Measurements from ENCODE around the gene POLL. TPM values are rescaled to one million over a fixed set of nuclear protein-coding genes. Genes with fewer than 3 reads are reported as not detected.

The POLL gene
- total and polyA plus RNA-seq, 11 donors: 12.3 to 21.6 (median 17.7) TPM

- no peaks in the 10 kb centered on the region for H3K4me1 ChIP-seq
- no peak for TF ChIP-seq POLR2A (IDR thresholded peaks at IDR 0.05)
- no peak for TF ChIP-seq CTCF (IDR thresholded peaks at IDR 0.05)
- H3K4me3 ChIP-seq: no peak overlapping the region
- no peaks in the 10 kb centered on the region for H3K9me3 ChIP-seq
- H3K27me3 ChIP-seq: no peaks in the 10 kb centered on the region
- DNase-seq: no peak
- 91 to 100% (median 95%) methylated on average over 2 of the region's 2 CpGs for WGBS, 4 donors
- H3K27ac ChIP-seq: no peak overlapping the region
- no peak for ATAC-seq
- intact Hi-C loops (cut with DNase I): no loop called here
- peaks cover 0 to 79% (median 36%) of the 10 kb centered on the region in 9 donors for H3K36me3 ChIP-seq
Measured at GRCh38 chr10:101538446-101538845, 49.6 kb downstream of the POLL start.

GRCh38 chr10:101536800-101537199, 51.3 kb downstream of the POLL start:
- TF ChIP-seq CTCF (IDR thresholded peaks at IDR 0.05) (peak; percentile 19 to 59 (median 40)), POLR2A (IDR thresholded peaks at IDR 0.05) (no peak)
- Histone ChIP-seq H3K4me3 (no peak overlapping the region), H3K9me3 (no peaks in the 10 kb centered on the region), H3K27me3 (no peaks in the 10 kb centered on the region), H3K4me1 (no peaks in the 10 kb centered on the region), H3K27ac (no peak overlapping the region), H3K36me3 (peaks cover 0 to 90% (median 39%) of the 10 kb centered on the region in 9 donors)
- no peak for ATAC-seq
- intact Hi-C loops (cut with DNase I): no loop called here
- no peak for DNase-seq

GRCh38 chr10:101535949-101536348, 52.1 kb downstream of the POLL start:
- DNase-seq: no peak
- TF ChIP-seq CTCF (IDR thresholded peaks at IDR 0.05) (no peak), POLR2A (IDR thresholded peaks at IDR 0.05) (no peak)
- intact Hi-C loops (cut with DNase I): no loop called here
- Histone ChIP-seq H3K27me3 (no peaks in the 10 kb centered on the region), H3K36me3 (peaks cover 0 to 99% (median 40%) of the 10 kb centered on the region in 9 donors), H3K27ac (no peak overlapping the region), H3K4me3 (no peak overlapping the region), H3K9me3 (no peaks in the 10 kb centered on the region), H3K4me1 (no peaks in the 10 kb centered on the region)
- ATAC-seq: peak in 1 of 4 donors; percentile 34
- WGBS, 4 donors: 45 to 53% (median 52%) methylated on average over 4 of the region's 4 CpGs

GRCh38 chr10:101529725-101530553, 58.1 kb downstream of the POLL start:
- no peak for DNase-seq
- Histone ChIP-seq H3K4me3 (no peak overlapping the region), H3K36me3 (peaks cover 0 to 69% (median 32%) of the 10 kb centered on the region in 9 donors), H3K27me3 (no peaks in the 10 kb centered on the region), H3K27ac (no peak overlapping the region), H3K4me1 (peaks cover 0 to 18% (median 0%) of the 10 kb centered on the region in 12 donors), H3K9me3 (no peaks in the 10 kb centered on the region)
- 59 to 81% (median 77%) methylated on average over 4 of the region's 4 CpGs for WGBS, 4 donors
- peak in 1 of 4 donors; percentile 73 for ATAC-seq
- no peak for TF ChIP-seq CTCF (IDR thresholded peaks at IDR 0.05)
- intact Hi-C loops (cut with DNase I): no loop called here

All from heart left ventricle (tissue), 16 donors.